AG04449 (cell line): ENCODE results near the gene CNNM2.

ENCODE experiments used
- CTCF ChIA-PET: fragments of 350-600 bp; formaldehyde crosslinking; extraction: SDS; loops from one replicate; lab custom pipeline; 2021; ENCODE audit warnings: antibody characterized with exemption; lab: Yijun Ruan, JAX
- POLR2A ChIA-PET: fragments of 400-600, 350-600 bp; formaldehyde crosslinking; extraction: SDS; loops from one replicate; lab custom pipeline; 2020; ENCODE audit warnings: antibody characterized with exemption, inconsistent platforms; lab: Yijun Ruan, JAX
- DNase-seq: peaks from one replicate; pipeline ENCODE4 v3.0.0-alpha.2; 2010; ENCODE audit warnings: low read depth, low spot score
- H3K4me3 ChIP-seq: 2 replicates; pipeline ENCODE4 v1.5.1; 2011; ENCODE audit warnings: low read depth, mild to moderate bottlenecking, control low read depth, low read length
- TF ChIP-seq, protein P1 (sequence below): IDR thresholded peaks from one replicate; pipeline ENCODE4 v1.5.1; 2011; ENCODE audit warnings: mild to moderate bottlenecking, moderate library complexity, low read length, control low read depth, inconsistent platforms; ENCODE audit not compliant: insufficient read depth; ENCODE audit errors: missing control alignments

The CNNM2 gene

GRCh38 chr10:102917962-102918816 lies at the start of gene CNNM2:
Gene CNNM2 (plus strand): TSS chr10:102918294. CDS start chr10:102918481, 187 bp downstream.
- H3K4me3 ChIP-seq = peak within 1 kb of the TSS; percentile 99
- ChIA-PET POLR2A (interaction anchor here (1.0 to 1.4 kb wide), 4 partner anchors 122 to 204 kb away, joined by 3 to 4 read pairs (median 4); partner anchors contain the start of genes ARL3 and SFXN2), CTCF (interaction anchor here (0.6 to 12.3 kb wide), 34 partner anchors 8 to 416 kb away, joined by 3 to 475 read pairs (median 6); partner anchors contain the start of genes AS3MT and CYP17A1)
- TF ChIP-seq, protein P1, sequence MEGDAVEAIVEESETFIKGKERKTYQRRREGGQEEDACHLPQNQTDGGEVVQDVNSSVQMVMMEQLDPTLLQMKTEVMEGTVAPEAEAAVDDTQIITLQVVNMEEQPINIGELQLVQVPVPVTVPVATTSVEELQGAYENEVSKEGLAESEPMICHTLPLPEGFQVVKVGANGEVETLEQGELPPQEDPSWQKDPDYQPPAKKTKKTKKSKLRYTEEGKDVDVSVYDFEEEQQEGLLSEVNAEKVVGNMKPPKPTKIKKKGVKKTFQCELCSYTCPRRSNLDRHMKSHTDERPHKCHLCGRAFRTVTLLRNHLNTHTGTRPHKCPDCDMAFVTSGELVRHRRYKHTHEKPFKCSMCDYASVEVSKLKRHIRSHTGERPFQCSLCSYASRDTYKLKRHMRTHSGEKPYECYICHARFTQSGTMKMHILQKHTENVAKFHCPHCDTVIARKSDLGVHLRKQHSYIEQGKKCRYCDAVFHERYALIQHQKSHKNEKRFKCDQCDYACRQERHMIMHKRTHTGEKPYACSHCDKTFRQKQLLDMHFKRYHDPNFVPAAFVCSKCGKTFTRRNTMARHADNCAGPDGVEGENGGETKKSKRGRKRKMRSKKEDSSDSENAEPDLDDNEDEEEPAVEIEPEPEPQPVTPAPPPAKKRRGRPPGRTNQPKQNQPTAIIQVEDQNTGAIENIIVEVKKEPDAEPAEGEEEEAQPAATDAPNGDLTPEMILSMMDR = no peak
- DNase-seq = peak; percentile 97

GRCh38 chr10:102868911-102869257 lies 49.2 kb upstream of the CNNM2 start:
- peak overlapping the region; percentile 63 for H3K4me3 ChIP-seq
- no peak for DNase-seq
- ChIA-PET POLR2A (interaction anchor here (1.2 kb wide), 1 partner anchor 14 kb away, joined by 5 read pairs; no protein-coding TSS in a partner anchor), CTCF (interaction anchor here (1.2 to 3.2 kb wide), 4 partner anchors 31 to 49 kb away, joined by 3 to 14 read pairs (median 7); partner anchors contain the start of gene CNNM2)
- TF ChIP-seq, protein P1 = no peak

GRCh38 chr10:102869258-102870198 lies 48.6 kb upstream of the CNNM2 start, which contains the start of gene AS3MT:
Gene AS3MT (plus strand): TSS chr10:102869470. CDS start chr10:102869593, 123 bp downstream.
- TF ChIP-seq, protein P1 = no peak
- no peak for DNase-seq
- ChIA-PET CTCF (interaction anchor here (0.8 to 3.2 kb wide), 6 partner anchors 31 to 48 kb away, joined by 3 to 14 read pairs (median 5); partner anchors contain the start of gene CNNM2), POLR2A (interaction anchor here (1.2 kb wide), 1 partner anchor 14 kb away, joined by 5 read pairs; no protein-coding TSS in a partner anchor)
- H3K4me3 ChIP-seq = peak within 1 kb of the TSS; percentile 63

- peak overlapping the region; percentile 63 for H3K4me3 ChIP-seq
- TF ChIP-seq, protein P1 = no peak
- POLR2A ChIA-PET = no interaction called here
- CTCF ChIA-PET = interaction anchor here (0.8 to 3.2 kb wide), 3 partner anchors 32 to 41 kb away, joined by 3 to 14 read pairs (median 3); no protein-coding TSS in a partner anchor
- no peak for DNase-seq
Observed at GRCh38 chr10:102870221-102870620, 47.9 kb upstream of the CNNM2 start.

DNA sequence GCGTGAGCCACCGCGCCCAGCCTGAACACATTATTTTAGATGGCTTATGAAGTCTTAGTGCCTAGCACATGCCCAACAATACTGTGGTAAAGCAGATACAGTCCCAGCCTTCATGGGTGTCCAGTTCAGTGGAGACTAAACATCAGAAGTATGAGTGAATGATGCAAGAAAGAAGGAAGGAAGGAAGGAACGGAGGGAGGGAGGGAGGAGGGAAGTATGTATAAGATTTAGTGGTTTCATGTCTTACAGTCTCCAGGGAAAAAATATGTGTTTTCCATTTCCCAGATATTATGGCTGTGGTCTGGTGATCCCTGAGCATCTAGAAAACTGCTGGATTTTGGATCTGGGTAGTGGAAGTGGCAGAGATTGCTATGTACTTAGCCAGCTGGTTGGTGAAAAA lies 45.9 kb upstream of the CNNM2 start:
- ChIA-PET POLR2A (no interaction called here), CTCF (interaction anchor here (1.0 to 1.7 kb wide), 2 partner anchors 30 to 373 kb away, joined by 3 to 6 read pairs; no protein-coding TSS in a partner anchor)
- DNase-seq = no peak
- H3K4me3 ChIP-seq = no peak overlapping the region
- TF ChIP-seq, protein P1 = no peak
